ENCODE measurements around the gene ABCB8. TPM values are rescaled to one million over a fixed set of nuclear protein-coding genes. Genes with fewer than 3 reads are reported as not detected.

The ABCB8 gene
- total and polyA plus RNA-seq, 2 donors (not counting 3 experiments of a cell fraction or from before 2014, with no cell fraction given), result 38.0 to 46.3 TPM

- H3K4me3 ChIP-seq (replicated peaks in 1 of 3; ENCODE audit: insufficient read depth in 1 of 3, low read depth in 1 of 3, low read length in 3 of 3), result no peak overlapping the region
- no peaks in the 10 kb centered on the region for H3K9me3 ChIP-seq (replicated peaks; ENCODE audit: control insufficient read depth, insufficient read depth, low read length)
- H3K27me3 ChIP-seq (ENCODE audit: control insufficient read depth in 2 of 2, insufficient read depth in 2 of 2, low read length in 2 of 2), result no peaks in the 10 kb centered on the region
- CTCF ChIA-PET, result interaction anchor here (1.0 to 1.6 kb wide), 2 partner anchors 17 kb away, joined by 3 to 6 read pairs; no protein-coding TSS in a partner anchor
- H2AFZ ChIP-seq (ENCODE audit: low read depth, low read length), result no peak overlapping the region
- POLR2A ChIA-PET, result no interaction called here
- H3K9me1 ChIP-seq (replicated peaks; ENCODE audit: control insufficient read depth, extremely low read depth, insufficient read depth, low read length), result no peaks in the 10 kb centered on the region
- DNase-seq (ENCODE audit: low read depth, low spot score) (no peak), FAIRE-seq (no peak)
- no peak overlapping the region for H3K27ac ChIP-seq (ENCODE audit: insufficient read depth, low read depth, low read length)
- H3K36me3 ChIP-seq (ENCODE audit: control insufficient read depth in 2 of 2, extremely low read depth in 1 of 2, insufficient read depth in 2 of 2, low read length in 2 of 2), result peaks cover 0 to 45% of the 10 kb centered on the region in 2 experiments
- H3K79me2 ChIP-seq (ENCODE audit: control insufficient read depth, insufficient read depth, low read length), result no peaks in the 10 kb centered on the region
- BruUV-seq (replicated peaks), result no TSS peak
- TF ChIP-seq POLR2AphosphoS5 (IDR thresholded peaks at IDR 0.05; ENCODE audit: insufficient read depth, low read depth, low read length) (no peak), CTCF (IDR thresholded peaks at IDR 0.05; ENCODE audit: extremely low read depth in 1 of 2, insufficient read depth in 1 of 2, low read depth in 1 of 2, low read length in 2 of 2) (no peak), MAX (IDR thresholded peaks at IDR 0.05; ENCODE audit: insufficient read depth, insufficient read length) (no peak)
- H4K20me1 ChIP-seq (replicated peaks; ENCODE audit: control insufficient read depth, extremely low read depth, insufficient read depth, low read length), result no peaks in the 10 kb centered on the region
- peaks cover 31% of the 10 kb centered on the region for H3K4me1 ChIP-seq (ENCODE audit: control insufficient read depth, extremely low read depth, insufficient read depth, low read length)
- H3K4me2 ChIP-seq (ENCODE audit: insufficient read depth, low read length), result no peak overlapping the region
- intact Hi-C loops (cut with micrococcal nuclease), result no loop called here
- no peak overlapping the region for H3K9ac ChIP-seq (replicated peaks; ENCODE audit: extremely low read depth, insufficient read depth, low read length)
- dilution Hi-C loops (cut with MboI; ENCODE audit: extremely low pct_ligation_motif_present, low sequenced_read_pairs), result no loop called here
Measured at GRCh38 chr7:151001546-151001945, 26.7 kb upstream of the ABCB8 start.

GRCh38 chr7:151003572-151003971 lies 24.7 kb upstream of the ABCB8 start:
- no peaks in the 10 kb centered on the region for H3K27me3 ChIP-seq (ENCODE audit: control insufficient read depth in 2 of 2, insufficient read depth in 2 of 2, low read length in 2 of 2)
- H2AFZ ChIP-seq (ENCODE audit: low read depth, low read length), result no peak overlapping the region
- FAIRE-seq (peak; percentile 95), DNase-seq (ENCODE audit: low read depth, low spot score) (peak; percentile 98)
- H3K4me2 ChIP-seq (ENCODE audit: insufficient read depth, low read length), result peak overlapping the region; percentile 11
- ChIA-PET POLR2A (no interaction called here), CTCF (interaction anchor here (0.8 to 9.4 kb wide), 7 partner anchors 9 to 105 kb away, joined by 3 to 107 read pairs (median 3); partner anchors contain the start of gene ATG9B)
- no peaks in the 10 kb centered on the region for H3K9me3 ChIP-seq (replicated peaks; ENCODE audit: control insufficient read depth, insufficient read depth, low read length)
- intact Hi-C loops (cut with micrococcal nuclease), result loop anchor here (1.0 kb wide), 1 partner anchor 9 kb away; no protein-coding TSS in a partner anchor
- no TSS peak for BruUV-seq (replicated peaks)
- H3K9me1 ChIP-seq (replicated peaks; ENCODE audit: control insufficient read depth, extremely low read depth, insufficient read depth, low read length), result no peaks in the 10 kb centered on the region
- H3K4me1 ChIP-seq (ENCODE audit: control insufficient read depth, extremely low read depth, insufficient read depth, low read length), result peaks cover 48% of the 10 kb centered on the region
- peak overlapping the region; percentile 44 for H3K27ac ChIP-seq (ENCODE audit: insufficient read depth, low read depth, low read length)
- no peaks in the 10 kb centered on the region for H3K79me2 ChIP-seq (ENCODE audit: control insufficient read depth, insufficient read depth, low read length)
- peak overlapping the region; percentile 8 for H3K9ac ChIP-seq (replicated peaks; ENCODE audit: extremely low read depth, insufficient read depth, low read length)
- dilution Hi-C loops (cut with MboI; ENCODE audit: extremely low pct_ligation_motif_present, low sequenced_read_pairs), result no loop called here
- TF ChIP-seq POLR2AphosphoS5 (IDR thresholded peaks at IDR 0.05; ENCODE audit: insufficient read depth, low read depth, low read length), result peak; percentile 55
- no peak for TF ChIP-seq POLR2A (IDR thresholded peaks at IDR 0.05; ENCODE audit: low read depth, low read length)
- peak; percentile 60 for TF ChIP-seq FOS (IDR thresholded peaks at IDR 0.05; ENCODE audit: borderline replicate concordance, insufficient read depth, low read length)
- TF ChIP-seq GATA2 (IDR thresholded peaks at IDR 0.05; ENCODE audit: insufficient read depth, insufficient read length, low read depth, low read length), result no peak
- TF ChIP-seq JUN (IDR thresholded peaks at IDR 0.05; ENCODE audit: borderline replicate concordance, insufficient read depth, insufficient read length, low read depth), result peak; percentile 50
- TF ChIP-seq MYC (IDR thresholded peaks at IDR 0.05; ENCODE audit: low read depth, low read length), result peak; percentile 33
- H4K20me1 ChIP-seq (replicated peaks; ENCODE audit: control insufficient read depth, extremely low read depth, insufficient read depth, low read length), result no peaks in the 10 kb centered on the region
- peaks cover 0 to 36% of the 10 kb centered on the region in 2 experiments for H3K36me3 ChIP-seq (ENCODE audit: control insufficient read depth in 2 of 2, extremely low read depth in 1 of 2, insufficient read depth in 2 of 2, low read length in 2 of 2)
- H3K4me3 ChIP-seq (replicated peaks in 1 of 3; ENCODE audit: insufficient read depth in 1 of 3, low read depth in 1 of 3, low read length in 3 of 3), result no peak overlapping the region

Data from endothelial cell of umbilical vein (primary cell).